ENCODE results near the gene TMA7B.

TMA7B gene

DNA sequence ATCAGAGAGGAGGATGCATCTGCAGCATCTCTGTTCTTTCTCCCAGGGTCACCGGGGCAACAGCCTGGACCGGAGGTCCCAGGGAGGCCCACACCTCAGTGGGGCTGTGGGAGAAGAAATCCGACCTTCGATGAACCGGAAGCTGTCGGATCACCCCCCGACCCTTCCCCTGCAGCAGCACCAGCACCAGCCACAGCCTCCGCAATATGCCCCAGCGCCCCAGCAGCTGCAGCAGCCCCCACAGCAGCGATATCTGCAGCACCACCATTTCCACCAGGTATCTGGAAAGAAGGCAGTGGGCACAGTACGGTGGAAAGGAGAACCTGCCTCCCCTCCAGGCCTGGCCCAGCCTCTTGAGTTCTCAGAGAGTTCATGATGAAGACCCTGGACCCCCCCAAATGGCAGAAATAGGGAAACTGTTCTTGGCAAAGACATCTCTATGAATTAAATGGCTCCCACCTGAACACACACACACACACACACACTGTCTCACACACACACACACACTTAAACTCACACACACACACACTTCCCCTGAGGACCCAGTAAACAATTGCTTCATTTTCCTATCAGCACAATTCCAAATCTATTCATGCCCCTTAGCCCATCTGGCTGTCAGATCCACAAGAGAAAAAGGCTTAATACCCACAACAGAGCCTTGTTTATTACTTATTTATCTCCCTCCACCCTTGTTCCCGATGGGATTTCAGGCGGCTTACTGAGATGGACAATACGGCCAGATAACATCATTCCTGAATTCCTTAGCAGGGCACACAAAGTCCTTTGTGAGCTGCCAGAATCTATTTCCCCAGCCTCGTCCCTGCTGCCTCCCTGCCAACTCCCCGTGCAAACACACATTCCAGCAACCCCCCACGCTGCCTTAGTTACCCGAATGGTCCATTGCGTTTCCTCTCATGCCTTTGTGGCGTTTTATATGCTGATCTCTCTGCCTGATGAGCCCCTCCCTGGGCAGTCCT, 8.1 kb downstream of the TMA7B start:
- H3K4me3 ChIP-seq (IDR thresholded peaks at IDR 0.05; ENCODE audit: insufficient read depth, low read depth, low read length) = no peak overlapping the region
- H4K20me1 ChIP-seq (ENCODE audit: insufficient read depth) = no peaks in the 10 kb centered on the region
- TF ChIP-seq, protein P1, sequence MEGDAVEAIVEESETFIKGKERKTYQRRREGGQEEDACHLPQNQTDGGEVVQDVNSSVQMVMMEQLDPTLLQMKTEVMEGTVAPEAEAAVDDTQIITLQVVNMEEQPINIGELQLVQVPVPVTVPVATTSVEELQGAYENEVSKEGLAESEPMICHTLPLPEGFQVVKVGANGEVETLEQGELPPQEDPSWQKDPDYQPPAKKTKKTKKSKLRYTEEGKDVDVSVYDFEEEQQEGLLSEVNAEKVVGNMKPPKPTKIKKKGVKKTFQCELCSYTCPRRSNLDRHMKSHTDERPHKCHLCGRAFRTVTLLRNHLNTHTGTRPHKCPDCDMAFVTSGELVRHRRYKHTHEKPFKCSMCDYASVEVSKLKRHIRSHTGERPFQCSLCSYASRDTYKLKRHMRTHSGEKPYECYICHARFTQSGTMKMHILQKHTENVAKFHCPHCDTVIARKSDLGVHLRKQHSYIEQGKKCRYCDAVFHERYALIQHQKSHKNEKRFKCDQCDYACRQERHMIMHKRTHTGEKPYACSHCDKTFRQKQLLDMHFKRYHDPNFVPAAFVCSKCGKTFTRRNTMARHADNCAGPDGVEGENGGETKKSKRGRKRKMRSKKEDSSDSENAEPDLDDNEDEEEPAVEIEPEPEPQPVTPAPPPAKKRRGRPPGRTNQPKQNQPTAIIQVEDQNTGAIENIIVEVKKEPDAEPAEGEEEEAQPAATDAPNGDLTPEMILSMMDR (conservative IDR thresholded peaks at IDR 0.05; ENCODE audit: low read depth, low read length) = no peak
- no peaks in the 10 kb centered on the region; the same call in 1 of the 2 replicates for H3K27me3 ChIP-seq (ENCODE audit: insufficient read depth, low read depth)
- no peaks in the 10 kb centered on the region for H3K79me2 ChIP-seq (ENCODE audit: insufficient read depth, low read depth)
- no peaks in the 10 kb centered on the region for H3K4me1 ChIP-seq (ENCODE audit: low read depth, poor library complexity, severe bottlenecking)
- no peak overlapping the region for H2AFZ ChIP-seq (ENCODE audit: low read depth)
- H3K4me2 ChIP-seq = no peak overlapping the region
- no peak overlapping the region for H3K27ac ChIP-seq
- no peaks in the 10 kb centered on the region for H3K36me3 ChIP-seq (ENCODE audit: insufficient read depth)
- no peak overlapping the region for H3K9ac ChIP-seq

DNA sequence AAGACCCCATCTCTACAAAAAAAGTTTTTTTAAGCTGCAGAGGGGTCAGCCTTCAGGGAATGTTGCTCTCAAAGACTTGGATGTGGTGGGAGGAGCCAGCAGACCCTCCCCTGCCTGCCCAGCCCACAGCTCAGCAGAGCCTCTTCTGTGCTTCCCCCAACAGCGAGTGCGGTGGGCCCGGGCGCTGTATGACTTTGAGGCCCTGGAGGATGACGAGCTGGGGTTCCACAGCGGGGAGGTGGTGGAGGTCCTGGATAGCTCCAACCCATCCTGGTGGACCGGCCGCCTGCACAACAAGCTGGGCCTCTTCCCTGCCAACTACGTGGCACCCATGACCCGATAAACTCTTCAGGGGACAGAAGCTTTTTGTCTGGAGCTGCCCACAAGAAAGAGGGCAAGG, 10.5 kb downstream of the TMA7B start:
- Histone ChIP-seq H3K4me2 (no peak overlapping the region), H3K27me3 (ENCODE audit: insufficient read depth, low read depth) (peaks cover 5% of the 10 kb centered on the region; the same call in 1 of the 2 replicates), H3K27ac (no peak overlapping the region), H4K20me1 (ENCODE audit: insufficient read depth) (no peaks in the 10 kb centered on the region), H2AFZ (ENCODE audit: low read depth) (no peak overlapping the region), H3K4me3 (IDR thresholded peaks at IDR 0.05; ENCODE audit: insufficient read depth, low read depth, low read length) (no peak overlapping the region), H3K4me1 (ENCODE audit: low read depth, poor library complexity, severe bottlenecking) (no peaks in the 10 kb centered on the region), H3K9ac (no peak overlapping the region), H3K79me2 (ENCODE audit: insufficient read depth, low read depth) (no peaks in the 10 kb centered on the region), H3K36me3 (ENCODE audit: insufficient read depth) (no peaks in the 10 kb centered on the region)
- TF ChIP-seq, protein P1 (conservative IDR thresholded peaks at IDR 0.05; ENCODE audit: low read depth, low read length) = no peak

DNA sequence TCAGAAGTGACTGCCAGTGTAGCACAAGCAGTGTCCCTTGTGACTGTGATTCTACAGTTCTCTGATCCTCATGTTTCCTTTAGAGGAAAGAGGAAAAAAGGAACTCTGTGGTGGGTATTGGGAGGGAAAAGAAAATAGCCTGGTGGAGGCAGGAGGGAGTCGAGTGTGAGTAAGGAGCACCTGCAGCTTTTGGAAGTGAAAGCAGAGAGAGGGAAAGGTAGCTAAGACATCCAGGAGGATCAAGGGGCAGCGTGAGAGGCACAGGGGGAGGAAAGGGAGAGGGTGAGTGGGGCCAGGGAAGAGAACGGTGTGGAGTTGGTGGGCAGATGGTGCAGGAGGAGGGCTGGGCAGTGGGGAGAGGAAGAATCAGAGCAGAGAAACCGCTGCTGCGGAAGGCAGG, 12.4 kb downstream of the TMA7B start:
- peaks cover 16% of the 10 kb centered on the region; the same call in 1 of the 2 replicates for H3K27me3 ChIP-seq (ENCODE audit: insufficient read depth, low read depth)
- H3K4me2 ChIP-seq = no peak overlapping the region
- TF ChIP-seq, protein P1 (conservative IDR thresholded peaks at IDR 0.05; ENCODE audit: low read depth, low read length) = no peak
- no peak overlapping the region for H2AFZ ChIP-seq (ENCODE audit: low read depth)
- no peak overlapping the region for H3K27ac ChIP-seq
- H3K9ac ChIP-seq = no peak overlapping the region
- no peaks in the 10 kb centered on the region for H3K4me1 ChIP-seq (ENCODE audit: low read depth, poor library complexity, severe bottlenecking)
- no peak overlapping the region for H3K4me3 ChIP-seq (IDR thresholded peaks at IDR 0.05; ENCODE audit: insufficient read depth, low read depth, low read length)
- H3K79me2 ChIP-seq (ENCODE audit: insufficient read depth, low read depth) = no peaks in the 10 kb centered on the region
- no peaks in the 10 kb centered on the region for H4K20me1 ChIP-seq (ENCODE audit: insufficient read depth)
- H3K36me3 ChIP-seq (ENCODE audit: insufficient read depth) = no peaks in the 10 kb centered on the region

DNA sequence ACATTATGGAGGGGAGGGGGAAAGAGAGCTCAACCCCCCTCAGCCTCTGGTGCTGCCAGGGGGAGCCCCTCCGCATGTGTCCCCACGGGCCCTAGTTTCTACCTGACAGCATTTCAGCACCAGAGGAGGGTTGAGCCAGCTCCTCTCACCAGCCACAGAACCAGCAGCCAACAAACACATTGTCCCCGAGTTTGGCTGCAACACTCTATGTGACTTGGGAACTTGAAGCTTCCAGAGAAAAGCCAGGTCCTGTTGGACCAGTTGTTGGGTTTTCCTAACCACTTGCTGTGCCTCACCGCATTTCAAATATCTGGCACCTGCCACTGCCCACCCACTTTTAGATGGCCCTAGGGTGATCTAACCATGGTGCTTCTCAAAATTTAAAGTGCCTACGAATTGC, 13.5 kb downstream of the TMA7B start:
- TF ChIP-seq, protein P1 (conservative IDR thresholded peaks at IDR 0.05; ENCODE audit: low read depth, low read length) = no peak
- Histone ChIP-seq H3K27ac (no peak overlapping the region), H4K20me1 (ENCODE audit: insufficient read depth) (no peaks in the 10 kb centered on the region), H2AFZ (ENCODE audit: low read depth) (no peak overlapping the region), H3K4me3 (IDR thresholded peaks at IDR 0.05; ENCODE audit: insufficient read depth, low read depth, low read length) (no peak overlapping the region), H3K79me2 (ENCODE audit: insufficient read depth, low read depth) (no peaks in the 10 kb centered on the region), H3K36me3 (ENCODE audit: insufficient read depth) (no peaks in the 10 kb centered on the region), H3K27me3 (ENCODE audit: insufficient read depth, low read depth) (peaks cover 16% of the 10 kb centered on the region; the same call in 1 of the 2 replicates), H3K4me2 (no peak overlapping the region), H3K4me1 (ENCODE audit: low read depth, poor library complexity, severe bottlenecking) (no peaks in the 10 kb centered on the region), H3K9ac (no peak overlapping the region)

Data from KMS-11 (cell line).